Adrenal gland (tissue), 12 donors: ENCODE data around the gene UTP18. TPM values are rescaled to one million over a fixed set of nuclear protein-coding genes. Genes with fewer than 3 reads are reported as not detected.

ENCODE experiments used
- DNase-seq, 7 donors: peaks; one replicate each; pipeline ENCODE4 v3.0.0-alpha.2; 2019 to 2020
- H3K27ac ChIP-seq, 5 donors: fragments of 200-600 bp; sonication (generic) in 4 of 5; 1 replicate in 3 of 5; 2 replicates in 2 of 5; pipeline versions ENCODE4 v1.5.1 to v1.8.0; 2016 to 2020; ENCODE audit warnings: mild to moderate bottlenecking in 1 of 5
- H3K27me3 ChIP-seq: fragments of 200-600 bp; 2 replicates; pipeline ENCODE4 v1.8.0; 2021
- H3K36me3 ChIP-seq, 2 donors: fragments of 200-600 bp; replicated peaks in 1 of 2; 1 replicate in 1 of 2; 2 replicates in 1 of 2; pipeline versions ENCODE4 v1.5.1 to v1.8.0; 2018 to 2022
- H3K4me1 ChIP-seq, 2 donors: fragments of 200-600 bp; replicated peaks in 1 of 2; 1 replicate in 1 of 2; 2 replicates in 1 of 2; pipeline versions ENCODE4 v1.5.1 to v1.8.0; 2018 to 2021
- H3K4me3 ChIP-seq, 4 donors: fragments of 200-600 bp; sonication (generic) in 3 of 4; one replicate each; pipeline ENCODE4 v1.5.1; 2016 to 2018
- H3K9me3 ChIP-seq, 3 donors: fragments of 200-600 bp; sonication (generic) in 1 of 3; replicated peaks in 1 of 3; 1 replicate in 2 of 3; 2 replicates in 1 of 3; pipeline versions ENCODE4 v1.5.1 to v1.8.0; 2016 to 2021
- POLR2A ChIP-seq, 2 donors: fragments of 450-650 bp; IDR thresholded peaks; one replicate each; pipeline ENCODE4 v1.6.1; 2017; ENCODE audit warnings: antibody characterized with exemption in 2 of 2, mild to moderate bottlenecking in 2 of 2, moderate library complexity in 1 of 2
- WGBS, 4 donors: extraction: QIAGEN DNeasy Blood & Tissue Kit in 2 of 4; methylation state at CpG; one replicate each; pipeline versions ENCODE4 v1.1.5 to v1.1.7; 2013 to 2017; 5-methylcytosine and 5-hydroxymethylcytosine counted together
- intact Hi-C, 2 donors: fragments of 100-400 bp; cut with DNase I; formaldehyde crosslinking; loops; one replicate each; pipeline versions ENCODE4 v1.14.1 to v1.15.0; 2022 to 2023
- polyA plus RNA-seq, 3 donors: library from polyadenylated mRNA; stranded (reverse); fragments of 200-250 nt in 2 of 3; fragments of 350-450 nt in 1 of 3; fragmentation: Illumina TruSeq in 1 of 3; extraction: RNeasy Lipid Tissue Mini Kit (QIAGEN cat#74804) in 1 of 3; gene quantifications; one replicate each; pipeline ENCODE4 v1.2.3, GENCODE V29; 2013 to 2014
- total RNA-seq, 9 donors: library from RNA; depleted of rRNA in 4 of 9; stranded (reverse); fragments of >200 nt in 4 of 9; fragments of 120-200 nt in 1 of 9; fragmentation: NEBNext Ultra II Directional in 1 of 9; extraction: Animal tissue kit (Norgen Biotek cat#: 25700) in 1 of 9; gene quantifications; one replicate each; pipeline versions ENCODE4 v1.1.0 to v1.2.4, GENCODE V29; 2013 to 2023
- TF ChIP-seq, protein P1 (sequence below), 6 experiments: fragments of 450-650 bp in 4 of 6; fragments of 200-600 bp in 2 of 6; sonication (generic) in 1 of 6; IDR thresholded peaks; 1 replicate in 5 of 6; 2 replicates in 1 of 6; pipeline versions ENCODE4 v1.5.1 to v1.8.0; 2016 to 2021; ENCODE audit warnings: antibody characterized with exemption in 6 of 6, mild to moderate bottlenecking in 2 of 6, moderate library complexity in 1 of 6
- donor health status: healthy with polysubstance abuse.
- donor health status: Bipolar disorder and iron deficiency.
- donor health status: DM: yes; HTN: yes; CAD: no.
- donor health status: DM: no; HTN: no; CAD: no.
- donor health status: DM: no; HTN: no; CAD: no.
- donor health status: DM: yes; HTN: yes; CAD: no.

Gene UTP18
- total and polyA plus RNA-seq, 12 donors, result 12.5 to 36.5 (median 27.9) TPM

DNA sequence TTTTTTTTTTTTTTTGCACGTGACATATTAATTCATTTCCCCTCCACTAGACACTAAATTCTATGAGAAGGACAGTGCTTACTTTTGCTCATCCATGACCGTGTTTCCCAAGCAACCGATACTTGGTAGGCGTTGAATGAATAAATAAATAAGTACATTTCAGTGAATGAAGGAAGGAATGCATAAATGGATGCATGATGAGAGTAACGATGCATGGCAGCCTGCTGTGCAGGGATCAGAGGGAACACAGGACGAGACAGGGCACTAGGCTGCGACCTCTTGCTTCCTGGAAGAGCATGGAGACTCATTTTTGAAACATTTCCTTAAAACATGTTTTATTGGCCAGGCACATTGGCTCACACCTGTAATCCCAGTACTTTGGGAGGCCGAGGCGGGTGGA lies 84.2 kb downstream of the UTP18 start:
- WGBS, 4 donors, result 76 to 90% (median 82%) methylated on average over 9 of the region's 9 CpGs
- H3K4me1 ChIP-seq, result no peaks in the 10 kb centered on the region
- no peak overlapping the region for H3K4me3 ChIP-seq
- no peak for DNase-seq
- H3K27ac ChIP-seq, result no peak overlapping the region
- no peaks in the 10 kb centered on the region for H3K36me3 ChIP-seq
- no peaks in the 10 kb centered on the region for H3K27me3 ChIP-seq
- intact Hi-C loops, result no loop called here
- no peak for TF ChIP-seq POLR2A (IDR thresholded peaks at IDR 0.05)
- TF ChIP-seq, protein P1, sequence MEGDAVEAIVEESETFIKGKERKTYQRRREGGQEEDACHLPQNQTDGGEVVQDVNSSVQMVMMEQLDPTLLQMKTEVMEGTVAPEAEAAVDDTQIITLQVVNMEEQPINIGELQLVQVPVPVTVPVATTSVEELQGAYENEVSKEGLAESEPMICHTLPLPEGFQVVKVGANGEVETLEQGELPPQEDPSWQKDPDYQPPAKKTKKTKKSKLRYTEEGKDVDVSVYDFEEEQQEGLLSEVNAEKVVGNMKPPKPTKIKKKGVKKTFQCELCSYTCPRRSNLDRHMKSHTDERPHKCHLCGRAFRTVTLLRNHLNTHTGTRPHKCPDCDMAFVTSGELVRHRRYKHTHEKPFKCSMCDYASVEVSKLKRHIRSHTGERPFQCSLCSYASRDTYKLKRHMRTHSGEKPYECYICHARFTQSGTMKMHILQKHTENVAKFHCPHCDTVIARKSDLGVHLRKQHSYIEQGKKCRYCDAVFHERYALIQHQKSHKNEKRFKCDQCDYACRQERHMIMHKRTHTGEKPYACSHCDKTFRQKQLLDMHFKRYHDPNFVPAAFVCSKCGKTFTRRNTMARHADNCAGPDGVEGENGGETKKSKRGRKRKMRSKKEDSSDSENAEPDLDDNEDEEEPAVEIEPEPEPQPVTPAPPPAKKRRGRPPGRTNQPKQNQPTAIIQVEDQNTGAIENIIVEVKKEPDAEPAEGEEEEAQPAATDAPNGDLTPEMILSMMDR (IDR thresholded peaks at IDR 0.05), result no peak
- H3K9me3 ChIP-seq, result no peaks in the 10 kb centered on the region

DNA sequence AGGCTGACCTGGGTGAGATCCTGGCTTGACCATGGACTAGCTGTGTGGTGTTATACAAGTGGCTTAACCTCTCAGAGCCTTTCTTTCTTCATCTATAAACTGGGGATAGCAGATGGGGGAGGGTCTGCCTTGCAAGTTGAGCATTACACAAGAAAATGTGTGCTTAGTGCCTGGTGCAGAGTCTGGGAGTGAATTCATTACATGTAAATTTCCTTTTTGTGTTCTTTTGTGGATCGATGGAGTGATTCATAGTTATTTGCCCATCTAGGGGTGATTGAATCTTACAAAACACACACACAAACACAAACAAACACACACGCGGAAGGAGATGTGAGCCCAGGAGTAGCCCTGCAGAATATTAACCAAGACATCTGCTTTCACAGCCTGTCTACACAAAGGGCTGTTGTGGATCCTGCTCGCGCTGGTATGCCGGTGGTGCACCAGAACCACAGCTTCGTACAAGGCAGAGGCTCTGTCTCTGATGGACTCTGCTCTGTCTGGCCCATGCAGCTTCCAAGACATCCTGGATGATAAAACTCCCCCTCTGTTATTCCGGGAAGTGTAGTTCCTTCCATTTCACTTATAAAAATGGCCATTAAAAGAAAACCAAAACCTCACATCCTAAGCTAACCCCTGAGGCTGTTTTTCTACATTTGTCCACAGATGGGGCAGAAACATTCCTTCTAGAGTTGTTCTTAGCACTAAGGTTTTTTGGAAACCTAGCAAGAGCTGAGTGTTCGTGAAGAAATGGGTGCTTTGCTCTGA lies 86.1 kb downstream of the UTP18 start:
- WGBS, 4 donors, result 58 to 68% (median 66%) methylated on average over 4 to 9 of the region's 9 CpGs
- H3K4me3 ChIP-seq, result no peak overlapping the region
- H3K27me3 ChIP-seq, result no peaks in the 10 kb centered on the region
- TF ChIP-seq, protein P1 (IDR thresholded peaks at IDR 0.05), result no peak
- TF ChIP-seq POLR2A (IDR thresholded peaks at IDR 0.05), result no peak
- H3K36me3 ChIP-seq, result no peaks in the 10 kb centered on the region
- intact Hi-C loops, result no loop called here
- no peaks in the 10 kb centered on the region for H3K9me3 ChIP-seq
- no peaks in the 10 kb centered on the region for H3K4me1 ChIP-seq
- no peak overlapping the region for H3K27ac ChIP-seq
- DNase-seq, result no peak

Other genes with a start within 250 kb of the UTP18 start
- gene SPAG9, start 139.7 kb upstream of the UTP18 start, total RNA-seq, result 10 to 100 TPM; 43.0 to 99.8 (median 84.5) TPM
- gene SPAG9, start 139.7 kb upstream of the UTP18 start, polyA plus RNA-seq, result 10 to 100 TPM; 23.5 to 49.1 (median 35.0) TPM
- 100 to 1,000 TPM in 2 of 9 donors, 10 to 100 TPM in 7; 17.0 to 146 (median 59.9) TPM for gene NME1, start 107.0 kb upstream of the UTP18 start, total RNA-seq
- gene NME1, start 107.0 kb upstream of the UTP18 start, polyA plus RNA-seq, result 100 to 1,000 TPM in 2 of 3 donors, 10 to 100 TPM in 1; 79.4 to 222 (median 193) TPM
- gene NME2, start 94.1 kb upstream of the UTP18 start, total RNA-seq, result 100 to 1,000 TPM; 271 to 502 (median 409) TPM
- 100 to 1,000 TPM; 336 to 644 (median 393) TPM for gene NME2, start 94.1 kb upstream of the UTP18 start, polyA plus RNA-seq
- gene MBTD1, start 497 bp upstream of the UTP18 start, total RNA-seq, result 10 to 100 TPM in 6 of 9 donors, 1 to 10 TPM in 3; 5.5 to 20.0 (median 12.7) TPM
- gene MBTD1, start 497 bp upstream of the UTP18 start, polyA plus RNA-seq, result 10 to 100 TPM in 1 of 3 donors, 1 to 10 TPM in 2; 7.2 to 10.5 (median 7.6) TPM